OCI-LY3 (cell line): ENCODE results near the gene KRTAP5-6.

Experiments
- H2AFZ ChIP-seq: fragments of 200-600, 300-600 bp; shearing (Covaris generic); 2 replicates; pipeline ENCODE4 v1.6.0; 2014; ENCODE audit warnings: antibody characterized with exemption, low read depth, low read length
- H3K27ac ChIP-seq: fragments of 200-600, 300-600 bp; sonication (generic); 2 replicates; pipeline ENCODE4 v1.5.1; 2014; ENCODE audit warnings: mild to moderate bottlenecking, low read length, moderate library complexity, mixed read lengths
- H3K27me3 ChIP-seq: fragments of 200-600, 300-600 bp; sonication (generic); 2 replicates; pipeline ENCODE4 v1.6.1; 2014; ENCODE audit warnings: low read depth, low read length, mixed read lengths
- H3K36me3 ChIP-seq: fragments of 200-600, 300-600 bp; sonication (generic); replicated peaks from 2 replicates; pipeline ENCODE3; 2014; ENCODE audit warnings: low read depth, low read length, mixed read lengths
- H3K4me1 ChIP-seq: fragments of 300-600, 200-600 bp; sonication (generic); 2 replicates; pipeline ENCODE4 v1.6.1; 2014; ENCODE audit warnings: low read length, mixed read lengths
- H3K4me2 ChIP-seq: fragments of 200-600, 300-600 bp; sonication (generic); 2 replicates; pipeline ENCODE4 v1.6.1; 2014; ENCODE audit warnings: low read length, mixed read lengths
- H3K4me3 ChIP-seq: fragments of 300-600, 200-600 bp; sonication (generic); 2 replicates; pipeline ENCODE4 v1.5.1; 2014; ENCODE audit warnings: antibody characterized with exemption, mild to moderate bottlenecking, low read length, moderate library complexity
- H3K79me2 ChIP-seq: fragments of 300-600, 200-600 bp; shearing (Covaris generic); 2 replicates; pipeline ENCODE4 v1.6.1; 2014; ENCODE audit warnings: mild to moderate bottlenecking, low read length, mixed read lengths
- H3K9ac ChIP-seq: fragments of 300-600, 200-600 bp; shearing (Covaris generic); 2 replicates; pipeline ENCODE4 v1.6.0; 2014; ENCODE audit warnings: mild to moderate bottlenecking, low read length, moderate library complexity
- H3K9me3 ChIP-seq: fragments of 200-600, 300-600 bp; shearing (Covaris generic); 2 replicates; pipeline ENCODE4 v1.6.1; 2014; ENCODE audit warnings: low read length, mixed read lengths; ENCODE audit not compliant: insufficient read depth
- H4K20me1 ChIP-seq: fragments of 200-600, 300-600 bp; sonication (generic); 2 replicates; pipeline ENCODE4 v1.6.1; 2016; ENCODE audit warnings: low read length, mixed read lengths; ENCODE audit not compliant: insufficient read depth
- CTCF ChIP-seq: fragments of 200-600, 300-600 bp; sonication (generic); IDR thresholded peaks from 2 replicates; pipeline ENCODE4 v1.5.1; 2014; ENCODE audit warnings: antibody characterized with exemption, low read length, low read depth
- EZH2phosphoT487 ChIP-seq: fragments of 200-600 bp; shearing (Covaris generic); IDR thresholded peaks from 2 replicates; pipeline ENCODE4 v1.6.1; 2018; ENCODE audit warnings: antibody characterized with exemption, mixed run types, low read depth

KRTAP5-6 gene

GRCh38 chr11:1744137-1744886, 47.3 kb downstream of the KRTAP5-6 start:
- Histone ChIP-seq H4K20me1 (no peaks in the 10 kb centered on the region; the same call in 1 of the 2 replicates), H3K9ac (no peak overlapping the region), H3K4me1 (no peaks in the 10 kb centered on the region), H3K36me3 (no peaks in the 10 kb centered on the region), H3K27me3 (peaks cover 4% of the 10 kb centered on the region; the same call in 1 of the 2 replicates), H3K4me3 (no peak overlapping the region), H3K27ac (no peak overlapping the region), H3K79me2 (no peaks in the 10 kb centered on the region), H3K9me3 (no peaks in the 10 kb centered on the region), H3K4me2 (no peak overlapping the region), H2AFZ (no peak overlapping the region)
- TF ChIP-seq CTCF = no peak
- no peak for TF ChIP-seq EZH2phosphoT487

- Histone ChIP-seq H3K27me3 (no peaks in the 10 kb centered on the region), H4K20me1 (no peaks in the 10 kb centered on the region; the same call in 1 of the 2 replicates), H3K36me3 (no peaks in the 10 kb centered on the region), H3K27ac (no peak overlapping the region), H3K4me3 (no peak overlapping the region), H3K9ac (no peak overlapping the region), H3K4me2 (no peak overlapping the region), H3K9me3 (no peaks in the 10 kb centered on the region), H2AFZ (no peak overlapping the region), H3K79me2 (no peaks in the 10 kb centered on the region), H3K4me1 (no peaks in the 10 kb centered on the region)
- TF ChIP-seq EZH2phosphoT487 = no peak
- TF ChIP-seq CTCF = no peak
Observed at GRCh38 chr11:1744891-1745700, 48.1 kb downstream of the KRTAP5-6 start.

- no peak overlapping the region for H3K27ac ChIP-seq
- H3K4me3 ChIP-seq = no peak overlapping the region
- H3K9ac ChIP-seq = no peak overlapping the region
- no peaks in the 10 kb centered on the region for H3K9me3 ChIP-seq
- no peaks in the 10 kb centered on the region; the same call in 1 of the 2 replicates for H4K20me1 ChIP-seq
- H3K36me3 ChIP-seq = no peaks in the 10 kb centered on the region
- no peak overlapping the region for H2AFZ ChIP-seq
- no peaks in the 10 kb centered on the region for H3K4me1 ChIP-seq
- H3K27me3 ChIP-seq = no peaks in the 10 kb centered on the region
- no peak overlapping the region for H3K4me2 ChIP-seq
- no peak for TF ChIP-seq EZH2phosphoT487
- TF ChIP-seq CTCF = no peak
- no peaks in the 10 kb centered on the region for H3K79me2 ChIP-seq
Observed at GRCh38 chr11:1745701-1746320, 48.8 kb downstream of the KRTAP5-6 start.

GRCh38 chr11:1746511-1746931, 49.5 kb downstream of the KRTAP5-6 start:
- no peaks in the 10 kb centered on the region; the same call in 1 of the 2 replicates for H4K20me1 ChIP-seq
- H3K4me2 ChIP-seq = no peak overlapping the region
- H2AFZ ChIP-seq = no peak overlapping the region
- no peaks in the 10 kb centered on the region for H3K27me3 ChIP-seq
- no peaks in the 10 kb centered on the region for H3K9me3 ChIP-seq
- no peaks in the 10 kb centered on the region for H3K36me3 ChIP-seq
- no peaks in the 10 kb centered on the region for H3K4me1 ChIP-seq
- H3K79me2 ChIP-seq = no peaks in the 10 kb centered on the region
- H3K4me3 ChIP-seq = no peak overlapping the region
- TF ChIP-seq CTCF = no peak
- TF ChIP-seq EZH2phosphoT487 = no peak
- no peak overlapping the region for H3K9ac ChIP-seq
- no peak overlapping the region for H3K27ac ChIP-seq
